ENCODE results near the gene THBS1. TPM values are rescaled to one million over a fixed set of nuclear protein-coding genes. Genes with fewer than 3 reads are reported as not detected.

The THBS1 gene
- total RNA-seq, 1 donor = 7,420 TPM

GRCh38 chr15:39640665-39641064 lies 59.8 kb downstream of the THBS1 start:
- no peak overlapping the region for H3K4me3 ChIP-seq (ENCODE audit: low read depth, low read length)
- TF ChIP-seq CTCF (IDR thresholded peaks at IDR 0.05; ENCODE audit: insufficient read depth, low read depth, low read length) = no peak
- no peak for DNase-seq (ENCODE audit: low read depth)

- TF ChIP-seq CTCF (IDR thresholded peaks at IDR 0.05; ENCODE audit: insufficient read depth, low read depth, low read length) = no peak
- peak; percentile 62 for DNase-seq (ENCODE audit: low read depth)
- no peak overlapping the region for H3K4me3 ChIP-seq (ENCODE audit: low read depth, low read length)
Observed at GRCh38 chr15:39641191-39641889, 60.5 kb downstream of the THBS1 start.

GRCh38 chr15:39642011-39642640 lies 61.2 kb downstream of the THBS1 start:
- H3K4me3 ChIP-seq (ENCODE audit: low read depth, low read length) = no peak overlapping the region
- no peak for TF ChIP-seq CTCF (IDR thresholded peaks at IDR 0.05; ENCODE audit: insufficient read depth, low read depth, low read length)
- DNase-seq (ENCODE audit: low read depth) = no peak

GRCh38 chr15:39643727-39644126 lies 62.8 kb downstream of the THBS1 start:
- no peak overlapping the region for H3K4me3 ChIP-seq (ENCODE audit: low read depth, low read length)
- TF ChIP-seq CTCF (IDR thresholded peaks at IDR 0.05; ENCODE audit: insufficient read depth, low read depth, low read length) = no peak
- no peak for DNase-seq (ENCODE audit: low read depth)

- no peak for TF ChIP-seq CTCF (IDR thresholded peaks at IDR 0.05; ENCODE audit: insufficient read depth, low read depth, low read length)
- no peak for DNase-seq (ENCODE audit: low read depth)
- no peak overlapping the region for H3K4me3 ChIP-seq (ENCODE audit: low read depth, low read length)
Observed at GRCh38 chr15:39644136-39644535, 63.3 kb downstream of the THBS1 start.

- no peak for TF ChIP-seq CTCF (IDR thresholded peaks at IDR 0.05; ENCODE audit: insufficient read depth, low read depth, low read length)
- DNase-seq (ENCODE audit: low read depth) = no peak
- no peak overlapping the region for H3K4me3 ChIP-seq (ENCODE audit: low read depth, low read length)
Observed at GRCh38 chr15:39645138-39645975, 64.5 kb downstream of the THBS1 start.

Measured in fibroblast of villous mesenchyme (primary cell).